ENCODE data around the gene VGLL4. TPM values are rescaled to one million over a fixed set of nuclear protein-coding genes. Genes with fewer than 3 reads are reported as not detected.

The VGLL4 gene
- total RNA-seq, 4 donors from 2014 or later: 59.5 to 117 (median 80.9) TPM

GRCh38 chr3:11635680-11636393 lies 7.9 kb downstream of the VGLL4 start:
- no peak for DNase-seq (ENCODE audit: low spot score in 2 of 2)
- intact Hi-C loops (cut with DNase I; ENCODE audit: low total_unique reads): no loop called here

DNA sequence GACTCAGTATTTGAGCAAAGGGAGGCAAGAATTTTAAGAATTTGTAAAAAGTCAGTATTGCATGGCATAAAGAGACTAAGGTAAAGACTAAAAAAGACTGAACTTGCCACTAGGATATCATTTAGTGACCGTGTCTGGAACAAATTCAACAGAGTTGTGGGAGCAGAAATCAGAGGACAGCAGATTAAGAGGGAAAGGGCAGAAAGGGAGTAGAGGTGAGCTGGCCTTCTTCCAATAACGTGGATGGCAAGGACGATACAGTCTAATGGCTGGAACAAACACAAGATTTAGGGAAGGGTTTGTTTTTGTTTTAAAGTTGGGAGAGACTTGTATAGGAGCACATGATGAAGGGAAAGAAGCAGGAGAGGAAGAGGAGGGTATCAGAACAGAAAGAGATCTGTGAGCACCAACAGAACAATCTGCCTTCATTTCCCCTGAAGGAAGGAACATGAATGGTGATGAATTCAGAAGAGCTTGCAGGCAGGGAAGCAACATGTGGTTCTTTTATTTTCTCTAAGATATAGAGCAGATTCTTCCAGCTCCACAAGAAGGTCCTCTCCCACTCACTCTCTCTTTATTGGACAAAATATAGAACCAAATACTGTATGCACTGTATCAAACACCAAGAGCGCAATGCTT lies 8.6 kb downstream of the VGLL4 start:
- H3K4me3 ChIP-seq (ENCODE audit: low read depth, poor library complexity, severe bottlenecking): no peak overlapping the region
- no peak for DNase-seq (ENCODE audit: low spot score in 2 of 2)
- TF ChIP-seq, protein P1, sequence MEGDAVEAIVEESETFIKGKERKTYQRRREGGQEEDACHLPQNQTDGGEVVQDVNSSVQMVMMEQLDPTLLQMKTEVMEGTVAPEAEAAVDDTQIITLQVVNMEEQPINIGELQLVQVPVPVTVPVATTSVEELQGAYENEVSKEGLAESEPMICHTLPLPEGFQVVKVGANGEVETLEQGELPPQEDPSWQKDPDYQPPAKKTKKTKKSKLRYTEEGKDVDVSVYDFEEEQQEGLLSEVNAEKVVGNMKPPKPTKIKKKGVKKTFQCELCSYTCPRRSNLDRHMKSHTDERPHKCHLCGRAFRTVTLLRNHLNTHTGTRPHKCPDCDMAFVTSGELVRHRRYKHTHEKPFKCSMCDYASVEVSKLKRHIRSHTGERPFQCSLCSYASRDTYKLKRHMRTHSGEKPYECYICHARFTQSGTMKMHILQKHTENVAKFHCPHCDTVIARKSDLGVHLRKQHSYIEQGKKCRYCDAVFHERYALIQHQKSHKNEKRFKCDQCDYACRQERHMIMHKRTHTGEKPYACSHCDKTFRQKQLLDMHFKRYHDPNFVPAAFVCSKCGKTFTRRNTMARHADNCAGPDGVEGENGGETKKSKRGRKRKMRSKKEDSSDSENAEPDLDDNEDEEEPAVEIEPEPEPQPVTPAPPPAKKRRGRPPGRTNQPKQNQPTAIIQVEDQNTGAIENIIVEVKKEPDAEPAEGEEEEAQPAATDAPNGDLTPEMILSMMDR (IDR thresholded peaks at IDR 0.05): no peak
- no peak for TF ChIP-seq POLR2A (IDR thresholded peaks at IDR 0.05)
- 43 to 61% methylated on average over 4 of the region's 4 CpGs for WGBS, 2 donors
- intact Hi-C loops (cut with DNase I; ENCODE audit: low total_unique reads): no loop called here

More at GRCh38 chr3:11635680-11636393, 7.9 kb downstream of the VGLL4 start:
- TF ChIP-seq, protein P1 (IDR thresholded peaks at IDR 0.05): no peak
- TF ChIP-seq POLR2A (IDR thresholded peaks at IDR 0.05): no peak
- no peak overlapping the region for H3K4me3 ChIP-seq (ENCODE audit: low read depth, poor library complexity, severe bottlenecking)
- WGBS, 2 donors: 44 to 52% methylated on average over 7 of the region's 7 CpGs

DNA sequence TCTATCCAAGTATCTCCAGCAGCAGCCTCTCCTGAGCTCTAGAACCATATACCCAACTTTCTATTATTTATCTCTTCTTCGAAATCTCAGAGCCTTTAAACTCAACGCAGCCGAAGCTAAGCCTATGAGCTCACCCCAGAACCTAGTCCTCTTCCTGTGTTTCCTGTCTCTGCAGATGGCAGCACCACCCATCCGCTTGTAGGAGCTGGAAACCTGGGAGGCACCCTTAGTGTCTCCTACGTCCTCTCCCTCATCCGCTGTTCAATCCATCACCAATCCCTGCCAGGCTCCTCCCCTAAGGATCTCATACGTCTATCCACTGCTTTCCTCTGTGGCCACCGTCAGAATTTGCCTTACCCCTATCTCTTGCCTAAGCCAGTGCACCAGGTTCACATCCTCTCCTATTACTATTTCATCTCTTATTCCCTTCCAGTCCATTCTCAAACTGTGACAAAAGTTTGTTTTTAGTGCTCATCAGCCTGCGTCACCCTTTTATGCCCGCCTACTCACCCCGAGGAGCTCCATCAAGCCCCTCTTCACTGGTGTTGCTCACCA lies 9.6 kb downstream of the VGLL4 start:
- no peak for DNase-seq (ENCODE audit: low spot score in 2 of 2)
- no peak overlapping the region for H3K4me3 ChIP-seq (ENCODE audit: low read depth, poor library complexity, severe bottlenecking)
- WGBS, 2 donors: 72 to 73% methylated on average over 11 of the region's 11 CpGs
- intact Hi-C loops (cut with DNase I; ENCODE audit: low total_unique reads): no loop called here
- TF ChIP-seq POLR2A (IDR thresholded peaks at IDR 0.05): no peak
- TF ChIP-seq, protein P1 (IDR thresholded peaks at IDR 0.05): no peak

- TF ChIP-seq POLR2A (IDR thresholded peaks at IDR 0.05): no peak
- TF ChIP-seq, protein P1 (IDR thresholded peaks at IDR 0.05): no peak
Observed at GRCh38 chr3:11632966-11633365, 10.7 kb downstream of the VGLL4 start.

DNA sequence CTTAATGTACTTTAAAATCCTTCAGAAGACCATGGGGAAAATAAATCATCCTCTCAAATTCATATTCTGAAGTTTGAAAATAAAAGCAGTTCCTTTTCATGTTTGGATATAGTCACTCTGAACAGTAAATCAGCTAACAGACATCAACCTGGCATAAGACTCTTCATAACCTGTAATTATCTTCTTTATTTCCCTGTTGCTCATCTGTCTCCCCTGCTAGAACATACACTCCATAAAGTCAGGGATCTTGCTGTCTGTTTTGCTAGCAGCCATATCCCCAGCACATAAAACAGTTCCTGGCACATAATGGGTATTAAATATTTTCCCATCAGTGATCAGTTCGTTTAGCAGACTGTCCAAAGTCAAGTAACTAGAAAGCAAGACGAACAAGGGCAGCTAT lies 11.2 kb downstream of the VGLL4 start:
- H3K4me3 ChIP-seq (ENCODE audit: low read depth, poor library complexity, severe bottlenecking): no peak overlapping the region

More at GRCh38 chr3:11632966-11633365, 10.7 kb downstream of the VGLL4 start:
- no peak for DNase-seq (ENCODE audit: low spot score in 2 of 2)
- 54 to 55% methylated on average over 3 of the region's 3 CpGs for WGBS, 2 donors
- no peak overlapping the region for H3K4me3 ChIP-seq (ENCODE audit: low read depth, poor library complexity, severe bottlenecking)
- intact Hi-C loops (cut with DNase I; ENCODE audit: low total_unique reads): no loop called here

More for the DNA sequence above, 11.2 kb downstream of the VGLL4 start:
- 16 to 30% methylated on average over 2 of the region's 2 CpGs for WGBS, 2 donors
- DNase-seq (ENCODE audit: low spot score in 2 of 2): no peak
- intact Hi-C loops (cut with DNase I; ENCODE audit: low total_unique reads): no loop called here
- TF ChIP-seq POLR2A (IDR thresholded peaks at IDR 0.05): no peak
- TF ChIP-seq, protein P1 (IDR thresholded peaks at IDR 0.05): no peak

Data from lower leg skin (tissue), 4 donors.